Gastroesophageal sphincter (tissue), 3 donors: ENCODE measurements around the gene TMEM272.

Experiments
- CTCF ChIP-seq, 4 experiments: fragments of 200-600 bp in 2 of 4; fragments of 450-650 bp in 2 of 4; sonication (generic) in 1 of 4; IDR thresholded peaks; one replicate each; pipeline ENCODE4 v1.5.1; 2017 to 2019; ENCODE audit warnings: antibody characterized with exemption in 4 of 4, mild to moderate bottlenecking in 2 of 4, moderate library complexity in 2 of 4
- EP300 ChIP-seq: sonication (generic); formaldehyde crosslinking; IDR thresholded peaks from one replicate; pipeline ENCODE4 v1.6.1; 2017; ENCODE audit warnings: antibody characterized with exemption, mild to moderate bottlenecking
- POLR2A ChIP-seq, 2 donors: fragments of 450-650 bp; IDR thresholded peaks; one replicate each; pipeline ENCODE4 v1.6.1; 2017; ENCODE audit warnings: antibody characterized with exemption in 2 of 2, mild to moderate bottlenecking in 2 of 2, moderate library complexity in 1 of 2
- POLR2AphosphoS5 ChIP-seq: sonication (generic); formaldehyde crosslinking; IDR thresholded peaks from one replicate; pipeline ENCODE4 v1.6.1; 2017; ENCODE audit warnings: antibody characterized with exemption

GRCh38 chr13:51808811-51809210, 36.2 kb downstream of the TMEM272 start:
- TF ChIP-seq CTCF (IDR thresholded peaks at IDR 0.05), result no peak
- no peak for TF ChIP-seq POLR2AphosphoS5
- no peak for TF ChIP-seq POLR2A (IDR thresholded peaks at IDR 0.05)
- no peak for TF ChIP-seq EP300
